GM19397 (cell line): ENCODE results near the gene IFT80.

Experiments
- ATAC-seq: cut with Tn5 transposase; IDR thresholded peaks from one replicate; pipeline ENCODE4 v1.9.1; 2021; ENCODE audit warnings: mild to moderate bottlenecking, moderate library complexity; ENCODE audit not compliant: unreplicated experiment

The IFT80 gene

GRCh38 chr3:160401291-160402095 lies 2.5 kb upstream of the IFT80 start:
- no peak for ATAC-seq

- peak; percentile 24 for ATAC-seq
Measured at GRCh38 chr3:160400702-160401150, 1.7 kb upstream of the IFT80 start.

- ATAC-seq = peak; percentile 16
Measured at GRCh38 chr3:160400030-160400701, 1.1 kb upstream of the IFT80 start.

- ATAC-seq = peak; percentile 5
Measured at GRCh38 chr3:160398820-160399124, 253 bp downstream of the IFT80 start.

- ATAC-seq = no peak
Measured at GRCh38 chr3:160395297-160395696, 3.7 kb downstream of the IFT80 start.

GRCh38 chr3:160394009-160394392 lies 5.0 kb downstream of the IFT80 start:
- ATAC-seq = no peak

- no peak for ATAC-seq
Measured at GRCh38 chr3:160393346-160394008, 5.5 kb downstream of the IFT80 start.

- no peak for ATAC-seq
Measured at GRCh38 chr3:160392798-160393197, 6.2 kb downstream of the IFT80 start.

GRCh38 chr3:160390565-160391138 lies 8.4 kb downstream of the IFT80 start:
- no peak for ATAC-seq

- ATAC-seq = no peak
Measured at GRCh38 chr3:160384639-160385318, 14.2 kb downstream of the IFT80 start.

- ATAC-seq = no peak
Measured at GRCh38 chr3:160381470-160381869, 17.6 kb downstream of the IFT80 start.

- ATAC-seq = no peak
Measured at GRCh38 chr3:160379628-160380214, 19.3 kb downstream of the IFT80 start.

GRCh38 chr3:160378331-160379109 lies 20.5 kb downstream of the IFT80 start:
- ATAC-seq = no peak

GRCh38 chr3:160376681-160377080 lies 22.3 kb downstream of the IFT80 start:
- ATAC-seq = no peak

- ATAC-seq = no peak
Measured at GRCh38 chr3:160374925-160375324, 24.1 kb downstream of the IFT80 start.

GRCh38 chr3:160374472-160374871 lies 24.6 kb downstream of the IFT80 start:
- no peak for ATAC-seq

GRCh38 chr3:160373655-160374054 lies 25.4 kb downstream of the IFT80 start:
- ATAC-seq = no peak

GRCh38 chr3:160372780-160373179 lies 26.2 kb downstream of the IFT80 start:
- no peak for ATAC-seq

- ATAC-seq = no peak
Measured at GRCh38 chr3:160370987-160371857, 27.8 kb downstream of the IFT80 start.
